ENCODE measurements around the gene PARD6G.

- TF ChIP-seq POLR2AphosphoS5 (IDR thresholded peaks at IDR 0.05; ENCODE audit: borderline replicate concordance, low read depth, low read length) (no peak), EZH2 (IDR thresholded peaks at IDR 0.05) (no peak), FOXP2 (optimal IDR thresholded peaks at IDR 0.05; ENCODE audit: control extremely low read depth, extremely low read length, insufficient read depth) (no peak)
These were observed 84.1 kb downstream of the PARD6G start for GRCh38 chr18:80163183-80163582.
